SJCRH30 (cell line): ENCODE measurements around the gene GBA2. TPM values are rescaled to one million over a fixed set of nuclear protein-coding genes. Genes with fewer than 3 reads are reported as not detected.

Source experiments
- DNase-seq, 2 experiments: peaks; one replicate each; pipeline ENCODE4 v3.0.0-alpha.2; 2015 to 2020
- H3K27ac ChIP-seq: fragments of 250-450 bp; sonication (Bioruptor Pico); 2 replicates; pipeline ENCODE4 v1.5.1; 2020; ENCODE audit warnings: mild to moderate bottlenecking, moderate library complexity
- H3K27me3 ChIP-seq: fragments of 250-450 bp; sonication (Bioruptor Pico); 2 replicates; pipeline ENCODE4 v1.5.1; 2020; ENCODE audit warnings: mild to moderate bottlenecking, moderate library complexity
- H3K36me3 ChIP-seq: fragments of 250-450 bp; sonication (Bioruptor Pico); 2 replicates; pipeline ENCODE4 v1.5.1; 2020; ENCODE audit warnings: mild to moderate bottlenecking, moderate library complexity
- H3K4me1 ChIP-seq: fragments of 250-450 bp; sonication (Bioruptor Pico); 2 replicates; pipeline ENCODE4 v1.5.1; 2020; ENCODE audit warnings: mild to moderate bottlenecking, moderate library complexity
- H3K4me3 ChIP-seq: fragments of 250-450 bp; sonication (Bioruptor Pico); 2 replicates; pipeline ENCODE4 v1.5.1; 2020; ENCODE audit warnings: mild to moderate bottlenecking, moderate library complexity
- H3K9me3 ChIP-seq: fragments of 250-450 bp; sonication (Bioruptor Pico); replicated peaks from 2 replicates; pipeline ENCODE4 v1.5.1; 2020; ENCODE audit warnings: mild to moderate bottlenecking, moderate library complexity
- total RNA-seq: library from RNA; depleted of rRNA; stranded (reverse); fragments of >200 nt; shearing (Covaris generic); gene quantifications from 2 replicates; pipeline ENCODE4 v1.2.3, GENCODE V29; 2014

The GBA2 gene
- total RNA-seq, 1 experiment from 2014 or later, result 37.1 TPM

DNA sequence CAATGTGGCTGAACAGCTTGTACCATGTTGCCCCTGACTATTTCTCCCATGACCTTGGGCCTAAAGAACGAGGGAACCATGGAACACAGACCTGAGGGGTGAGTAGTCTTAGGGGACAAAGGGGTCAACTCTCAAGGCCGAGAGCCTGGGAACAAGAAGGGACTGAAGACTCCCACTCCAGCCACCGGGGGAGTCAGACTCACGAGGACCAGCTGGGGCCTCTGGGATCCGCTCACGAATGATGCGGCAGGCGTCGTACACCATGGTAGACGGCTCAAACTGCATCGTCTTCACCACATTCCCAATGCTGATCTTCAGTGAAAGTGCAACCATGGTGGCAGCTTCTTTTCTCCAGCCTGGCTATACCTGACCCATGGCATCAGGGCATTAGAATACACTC lies 23.7 kb downstream of the GBA2 start:
- DNase-seq, result no peak
- H3K4me1 ChIP-seq, result peaks cover 11% of the 10 kb centered on the region
- H3K4me3 ChIP-seq, result no peak overlapping the region
- no peak overlapping the region for H3K27ac ChIP-seq
- H3K36me3 ChIP-seq, result peaks cover 46% of the 10 kb centered on the region
- H3K9me3 ChIP-seq, result no peaks in the 10 kb centered on the region
- H3K27me3 ChIP-seq, result no peaks in the 10 kb centered on the region

DNA sequence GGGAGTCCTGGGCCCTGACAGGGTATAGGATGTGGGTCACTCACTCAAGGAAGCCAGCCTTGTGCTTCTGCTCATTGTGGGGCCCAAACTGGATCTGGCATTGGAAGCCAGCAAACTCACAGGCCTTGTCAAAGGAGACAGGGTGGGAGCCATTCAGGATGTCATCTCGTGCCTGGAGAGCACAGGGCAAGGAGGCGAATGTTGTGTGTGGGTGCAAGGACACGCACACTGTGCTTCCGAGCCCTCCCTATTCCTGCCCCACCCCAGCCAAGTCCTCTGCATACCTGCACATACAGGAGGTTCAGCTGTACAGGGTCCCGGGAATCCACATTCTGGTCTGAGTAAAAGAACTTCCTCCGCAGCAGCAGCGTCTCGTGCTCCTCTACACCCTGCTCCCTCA lies 25.1 kb downstream of the GBA2 start:
- no peak overlapping the region for H3K27ac ChIP-seq
- peaks cover 52% of the 10 kb centered on the region for H3K36me3 ChIP-seq
- H3K9me3 ChIP-seq, result no peaks in the 10 kb centered on the region
- no peak overlapping the region for H3K4me3 ChIP-seq
- H3K27me3 ChIP-seq, result no peaks in the 10 kb centered on the region
- DNase-seq, result no peak
- H3K4me1 ChIP-seq, result peaks cover 3% of the 10 kb centered on the region; the same call in 1 of the 2 replicates

GRCh38 chr9:35723426-35723825 lies 25.6 kb downstream of the GBA2 start:
- Histone ChIP-seq H3K4me3 (no peak overlapping the region), H3K4me1 (peaks cover 1% of the 10 kb centered on the region; the same call in 1 of the 2 replicates), H3K27ac (no peak overlapping the region), H3K27me3 (no peaks in the 10 kb centered on the region), H3K36me3 (peaks cover 50% of the 10 kb centered on the region), H3K9me3 (no peaks in the 10 kb centered on the region)
- DNase-seq, result no peak

GRCh38 chr9:35719546-35719945 lies 29.5 kb downstream of the GBA2 start:
- no peak for DNase-seq
- H3K27me3 ChIP-seq, result no peaks in the 10 kb centered on the region
- H3K36me3 ChIP-seq, result peaks cover 57% of the 10 kb centered on the region
- H3K27ac ChIP-seq, result no peak overlapping the region
- no peak overlapping the region for H3K4me3 ChIP-seq
- no peaks in the 10 kb centered on the region for H3K9me3 ChIP-seq
- no peaks in the 10 kb centered on the region for H3K4me1 ChIP-seq

DNA sequence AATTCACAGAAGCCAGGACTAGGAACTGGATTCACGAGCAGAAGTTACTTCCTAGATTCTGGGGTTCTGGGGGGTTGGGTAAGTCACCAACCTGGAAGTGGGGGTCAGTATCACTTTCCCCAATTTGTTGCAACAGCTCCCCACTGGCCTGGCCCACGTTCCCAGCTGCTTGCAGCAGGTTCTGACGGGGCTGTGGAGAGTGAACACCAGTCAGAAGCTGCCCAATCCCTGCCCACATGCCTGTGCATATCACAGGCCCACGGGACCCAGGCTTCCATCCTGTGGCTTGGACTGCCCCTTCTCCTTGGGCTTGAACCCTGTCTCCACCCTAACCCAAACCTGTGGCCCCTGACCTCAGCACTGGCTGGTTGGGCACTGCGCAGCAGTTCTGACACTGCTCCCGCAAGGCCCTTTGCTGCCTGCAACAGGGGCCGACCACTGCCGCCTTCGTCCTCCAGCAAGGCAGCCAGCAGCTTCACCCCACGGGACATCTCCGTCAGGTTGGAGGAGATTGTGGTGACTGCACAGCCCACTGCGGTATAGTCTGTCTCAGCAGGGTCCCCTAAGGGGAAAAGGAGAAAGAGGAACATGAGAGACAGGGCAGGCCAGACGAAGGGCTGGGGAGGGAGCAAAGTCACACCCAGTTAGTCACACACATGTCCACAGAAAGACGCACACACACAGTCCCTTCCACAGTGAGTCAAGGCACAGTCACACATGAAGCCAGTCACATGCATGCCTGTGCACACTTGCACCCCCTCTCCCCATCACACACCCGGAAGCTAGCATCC lies 30.1 kb downstream of the GBA2 start:
- DNase-seq, result no peak
- Histone ChIP-seq H3K27me3 (no peaks in the 10 kb centered on the region), H3K27ac (no peak overlapping the region), H3K9me3 (no peaks in the 10 kb centered on the region), H3K4me3 (no peak overlapping the region), H3K4me1 (no peaks in the 10 kb centered on the region), H3K36me3 (peaks cover 57% of the 10 kb centered on the region)

- peaks cover 58% of the 10 kb centered on the region for H3K36me3 ChIP-seq
- H3K27ac ChIP-seq, result no peak overlapping the region
- H3K4me1 ChIP-seq, result no peaks in the 10 kb centered on the region
- H3K9me3 ChIP-seq, result no peaks in the 10 kb centered on the region
- H3K4me3 ChIP-seq, result no peak overlapping the region
- H3K27me3 ChIP-seq, result no peaks in the 10 kb centered on the region
- no peak for DNase-seq
Observed at GRCh38 chr9:35717132-35717870, 31.7 kb downstream of the GBA2 start.

GRCh38 chr9:35716230-35716629 lies 32.8 kb downstream of the GBA2 start:
- Histone ChIP-seq H3K4me3 (no peak overlapping the region), H3K4me1 (no peaks in the 10 kb centered on the region), H3K9me3 (no peaks in the 10 kb centered on the region), H3K27me3 (no peaks in the 10 kb centered on the region), H3K36me3 (peaks cover 55% of the 10 kb centered on the region), H3K27ac (no peak overlapping the region)
- DNase-seq, result no peak

DNA sequence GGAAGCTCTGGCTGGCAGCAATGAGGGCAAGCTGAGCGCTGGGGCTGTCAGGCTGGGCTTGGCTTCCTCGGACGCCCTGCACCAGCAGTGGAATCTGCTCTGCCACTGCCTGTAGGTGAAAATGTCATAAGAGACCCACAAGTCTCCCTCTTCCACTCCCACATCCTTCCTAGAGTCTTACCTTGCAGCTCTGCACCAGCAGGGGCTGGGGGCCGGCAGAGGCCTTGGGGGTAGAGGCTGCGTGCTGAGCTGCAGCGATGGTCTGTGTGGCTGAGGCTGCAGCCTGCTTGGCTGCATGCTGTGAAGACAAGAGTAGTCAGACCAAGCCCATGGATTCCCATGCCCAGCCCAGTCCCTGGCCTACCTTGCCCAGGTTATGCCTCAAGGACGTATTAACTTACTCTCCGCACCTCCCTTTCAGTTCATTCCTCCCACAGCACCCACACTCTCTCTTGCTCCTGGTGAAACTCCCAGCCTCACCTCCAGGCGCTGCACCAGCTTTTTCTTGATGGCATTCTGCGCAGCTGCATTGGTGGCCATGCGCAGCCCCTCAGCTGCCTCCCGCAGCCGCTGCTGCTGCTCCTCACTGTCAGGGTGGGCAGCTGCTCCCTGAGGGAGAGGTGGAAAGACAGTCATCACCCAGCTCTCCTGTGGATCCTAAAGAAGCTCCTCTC lies 34.3 kb downstream of the GBA2 start:
- Histone ChIP-seq H3K9me3 (no peaks in the 10 kb centered on the region), H3K4me1 (no peaks in the 10 kb centered on the region), H3K27ac (no peak overlapping the region), H3K27me3 (no peaks in the 10 kb centered on the region), H3K36me3 (peaks cover 55% of the 10 kb centered on the region), H3K4me3 (no peak overlapping the region)
- no peak for DNase-seq

DNA sequence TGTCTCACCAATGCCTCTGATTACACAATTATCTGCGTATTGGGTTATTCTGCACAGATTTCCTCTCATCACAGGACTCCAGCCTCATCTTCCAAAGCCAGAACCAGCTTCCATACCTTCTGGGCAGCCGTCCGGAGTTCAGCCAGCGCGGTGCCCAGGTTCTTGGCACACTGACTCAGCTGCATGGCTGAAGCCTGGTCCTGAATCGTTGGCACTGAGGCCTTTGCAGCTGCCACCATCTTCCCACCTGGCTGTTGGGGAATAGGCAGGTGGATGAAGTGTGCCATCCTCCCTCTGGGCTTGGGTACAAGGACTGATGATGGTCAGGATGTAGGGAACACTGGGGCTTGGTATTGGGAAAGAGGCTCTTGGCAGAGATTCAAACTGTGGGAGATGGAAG lies 34.9 kb downstream of the GBA2 start:
- no peak for DNase-seq
- H3K4me3 ChIP-seq, result no peak overlapping the region
- no peaks in the 10 kb centered on the region for H3K9me3 ChIP-seq
- no peaks in the 10 kb centered on the region for H3K4me1 ChIP-seq
- H3K27me3 ChIP-seq, result no peaks in the 10 kb centered on the region
- peaks cover 53% of the 10 kb centered on the region for H3K36me3 ChIP-seq
- H3K27ac ChIP-seq, result no peak overlapping the region

DNA sequence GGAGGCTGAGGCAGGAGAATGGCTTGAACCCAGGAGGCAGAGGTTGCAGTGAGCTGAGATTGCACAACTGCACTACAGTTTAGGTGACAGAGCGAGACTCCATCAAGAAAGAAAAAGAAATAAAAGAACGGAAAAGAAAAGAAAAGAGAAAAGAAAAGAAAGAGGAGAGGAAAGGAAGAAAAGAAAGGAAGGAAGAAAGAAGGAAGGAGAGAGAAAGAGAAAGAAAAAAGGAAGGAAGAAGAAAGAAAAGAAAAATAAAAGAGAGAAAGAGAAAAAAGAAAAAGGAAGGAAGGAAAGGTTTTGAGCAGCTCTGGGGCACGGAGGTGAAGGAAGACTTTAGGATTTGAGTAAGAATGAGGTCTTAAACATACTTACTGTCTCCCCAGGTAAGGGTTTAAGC lies 35.5 kb downstream of the GBA2 start:
- Histone ChIP-seq H3K36me3 (peaks cover 57% of the 10 kb centered on the region), H3K4me1 (no peaks in the 10 kb centered on the region), H3K4me3 (no peak overlapping the region), H3K9me3 (no peaks in the 10 kb centered on the region), H3K27me3 (no peaks in the 10 kb centered on the region), H3K27ac (no peak overlapping the region)
- DNase-seq, result no peak

- DNase-seq, result no peak
- no peak overlapping the region for H3K4me3 ChIP-seq
- no peak overlapping the region for H3K27ac ChIP-seq
- H3K4me1 ChIP-seq, result no peaks in the 10 kb centered on the region
- H3K36me3 ChIP-seq, result peaks cover 58% of the 10 kb centered on the region
- H3K27me3 ChIP-seq, result no peaks in the 10 kb centered on the region
- no peaks in the 10 kb centered on the region for H3K9me3 ChIP-seq
Observed at GRCh38 chr9:35712762-35713400, 36.1 kb downstream of the GBA2 start.

DNA sequence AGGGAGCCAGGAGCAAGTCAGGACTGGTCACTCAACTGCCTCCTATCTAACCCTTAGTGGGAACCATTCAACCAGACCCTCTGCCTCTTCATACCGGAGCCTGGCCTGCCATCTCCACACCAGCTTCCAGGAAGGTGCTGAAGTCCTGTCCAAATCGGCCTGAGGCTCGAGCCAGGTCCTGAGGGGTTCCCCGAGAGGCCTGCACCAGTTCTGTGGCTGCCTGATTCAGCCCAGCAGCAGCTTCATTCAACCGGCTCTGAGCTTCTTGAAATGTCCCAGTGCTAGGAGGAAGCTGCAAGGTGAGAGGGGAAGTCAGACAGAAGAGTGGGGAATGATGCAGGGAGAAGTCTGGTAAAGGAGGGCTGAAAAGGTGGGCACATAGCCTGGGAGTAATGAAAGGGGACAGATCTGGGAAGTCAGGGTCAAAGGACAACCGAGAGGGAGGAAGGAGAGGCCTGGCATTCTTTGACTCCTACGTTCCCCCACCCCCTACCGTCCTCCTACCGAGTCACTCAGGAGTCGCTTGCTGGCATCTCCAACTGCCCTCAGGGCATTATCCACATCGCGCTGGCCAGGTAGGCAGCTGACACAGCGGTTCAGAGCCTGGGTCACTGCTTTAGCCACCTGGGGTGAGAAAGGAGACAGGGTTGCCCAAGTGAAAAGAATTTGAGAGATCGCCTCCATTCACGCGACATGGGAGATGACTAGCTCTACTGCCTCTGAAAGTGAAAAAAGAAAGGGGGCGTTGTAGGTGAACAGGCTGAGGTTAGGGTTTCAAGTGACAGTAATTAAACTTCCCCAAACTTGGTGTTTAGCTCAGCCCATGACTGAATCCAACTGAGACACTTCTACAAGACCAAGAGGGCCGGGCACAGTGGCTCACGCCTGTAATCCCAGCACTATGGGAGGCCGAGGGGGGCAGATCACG lies 37.3 kb downstream of the GBA2 start:
- H3K27me3 ChIP-seq, result no peaks in the 10 kb centered on the region
- no peaks in the 10 kb centered on the region for H3K9me3 ChIP-seq
- H3K36me3 ChIP-seq, result peaks cover 63% of the 10 kb centered on the region
- H3K4me1 ChIP-seq, result no peaks in the 10 kb centered on the region
- DNase-seq, result no peak
- H3K4me3 ChIP-seq, result no peak overlapping the region
- no peak overlapping the region for H3K27ac ChIP-seq

GRCh38 chr9:35710818-35711500 lies 38.1 kb downstream of the GBA2 start:
- H3K27me3 ChIP-seq, result no peaks in the 10 kb centered on the region
- peaks cover 69% of the 10 kb centered on the region for H3K36me3 ChIP-seq
- H3K4me3 ChIP-seq, result no peak overlapping the region
- no peak overlapping the region for H3K27ac ChIP-seq
- no peaks in the 10 kb centered on the region for H3K4me1 ChIP-seq
- H3K9me3 ChIP-seq, result no peaks in the 10 kb centered on the region
- no peak for DNase-seq
